HepG2 (cell line): ENCODE results near the gene CTBP1. TPM values are rescaled to one million over a fixed set of nuclear protein-coding genes. Genes with fewer than 3 reads are reported as not detected.

Experiments
- ATAC-seq: fragments of 200-7000 bp; cut with Tn5 transposase; 3 replicates; pipeline ENCODE4 v1.9.1; 2020; ENCODE audit warnings: mild to moderate bottlenecking, moderate library complexity
- BruUV-seq: library from RNA; stranded (reverse); fragments of 400-500 nt; replicated peaks from 2 replicates; lab custom pipeline; 2021; lab: Mats Ljungman, UMichigan
- CTCF ChIA-PET: fragments of 300-600 bp; formaldehyde crosslinking; extraction: SDS; loops from one replicate; lab custom pipeline; 2021; ENCODE audit warnings: low total read pairs, inconsistent platforms, low intra/inter-chr PET ratio; lab: Yijun Ruan, JAX
- POLR2A ChIA-PET: fragments of 350-600 bp; sonication (Branson Sonifier 250); formaldehyde crosslinking; loops from one replicate; lab custom pipeline; 2020; ENCODE audit warnings: antibody characterized with exemption, inconsistent platforms; lab: Yijun Ruan, JAX
- DNase-seq: peaks from one replicate; pipeline ENCODE4 v3.0.0-alpha.2; 2015; ENCODE audit warnings: low spot score
- FAIRE-seq: peaks from 3 replicates; lab custom pipeline; 2011; peaks lifted over from hg19 to GRCh38; lab: Jason Lieb, UNC
- H2AFZ ChIP-seq: one replicate; pipeline ENCODE4 v1.6.1; 2011; ENCODE audit warnings: low read length, inconsistent platforms
- H3K27ac ChIP-seq: fragments of 300-600 bp; 3 replicates; pipeline ENCODE4 v1.8.0; 2011; ENCODE audit warnings: mixed run types, mild to moderate bottlenecking, mixed read lengths, low read length, inconsistent platforms; ENCODE audit not compliant: insufficient read depth; ENCODE audit errors: extremely low read length
- H3K27me3 ChIP-seq, 2 experiments: fragments of 200-600 bp in 1 of 2; 2 replicates in 1 of 2; 3 replicates in 1 of 2; pipeline versions ENCODE4 v1.6.0 to v1.8.0; 2011; ENCODE audit warnings: low read length in 2 of 2, mild to moderate bottlenecking in 2 of 2, moderate library complexity in 2 of 2, inconsistent platforms in 1 of 2; ENCODE audit not compliant: insufficient read depth in 2 of 2, control insufficient read depth in 1 of 2
- H3K36me3 ChIP-seq, 2 experiments: fragments of 200-600 bp in 1 of 2; replicated peaks in 1 of 2; 2 replicates in 1 of 2; 3 replicates in 1 of 2; pipeline versions ENCODE4 v1.5.1 to v1.8.0; 2011; ENCODE audit warnings: low read length in 2 of 2, inconsistent platforms in 1 of 2; ENCODE audit not compliant: insufficient read depth in 2 of 2, control insufficient read depth in 1 of 2
- H3K4me1 ChIP-seq: 2 replicates; pipeline ENCODE4 v1.5.1; 2012; ENCODE audit warnings: low read length, inconsistent platforms; ENCODE audit not compliant: insufficient read depth
- H3K4me2 ChIP-seq: 2 replicates; pipeline ENCODE4 v1.6.0; 2011; ENCODE audit warnings: low read depth, low read length, inconsistent platforms
- H3K4me3 ChIP-seq, 3 experiments: fragments of 200-600 bp in 1 of 3; sonication (generic), shearing (Covaris generic) in 1 of 3; replicated peaks in 1 of 3; 2 replicates each; pipeline ENCODE4 v1.5.1; 2011 to 2016; ENCODE audit warnings: low read length in 3 of 3, inconsistent platforms in 2 of 3, low read depth in 2 of 3, mild to moderate bottlenecking in 2 of 3, control low read depth in 1 of 3, mixed read lengths in 1 of 3; ENCODE audit not compliant: insufficient read depth in 1 of 3
- H3K79me2 ChIP-seq: one replicate; pipeline ENCODE4 v1.6.1; 2011; ENCODE audit warnings: low read length, inconsistent platforms; ENCODE audit not compliant: insufficient read depth
- H3K9ac ChIP-seq: 2 replicates; pipeline ENCODE4 v1.6.0; 2011; ENCODE audit warnings: mild to moderate bottlenecking, low read depth, low read length, inconsistent platforms; ENCODE audit not compliant: insufficient read depth
- H3K9me3 ChIP-seq: 2 replicates; pipeline ENCODE4 v1.5.1; 2012; ENCODE audit warnings: mild to moderate bottlenecking, low read length
- H4K20me1 ChIP-seq: 2 replicates; pipeline ENCODE4 v1.6.0; 2011; ENCODE audit warnings: inconsistent platforms, mild to moderate bottlenecking, low read length, moderate library complexity; ENCODE audit not compliant: insufficient read depth
- AKAP8 ChIP-seq: sonication (generic); formaldehyde crosslinking; IDR thresholded peaks from 2 replicates; pipeline ENCODE4 v1.5.1; 2020; ENCODE audit warnings: mild to moderate bottlenecking, missing genetic modification reagents
- ASH2L ChIP-seq: fragments of 300-600, 200-600 bp; sonication (generic); IDR thresholded peaks from 2 replicates; pipeline ENCODE4 v1.7.0; 2017; ENCODE audit warnings: low read depth, mild to moderate bottlenecking, moderate library complexity, mixed read lengths, low read length; ENCODE audit not compliant: insufficient read length
- BRCA1 ChIP-seq: sonication (generic); formaldehyde crosslinking; IDR thresholded peaks from 2 replicates; pipeline ENCODE4 v1.4.0; 2020; ENCODE audit warnings: missing genetic modification reagents
- FOXJ3 ChIP-seq: sonication (generic); formaldehyde crosslinking; IDR thresholded peaks from 2 replicates; pipeline ENCODE4 v1.4.0; 2020; ENCODE audit warnings: missing genetic modification reagents, mild to moderate bottlenecking, borderline replicate concordance
- HOXA3 ChIP-seq: sonication (generic); formaldehyde crosslinking; IDR thresholded peaks from 2 replicates; pipeline ENCODE4 v1.5.0; 2020; ENCODE audit warnings: missing genetic modification reagents
- HOXA9 ChIP-seq: sonication (generic); formaldehyde crosslinking; IDR thresholded peaks from 2 replicates; pipeline ENCODE4 v1.8.1; 2022; ENCODE audit warnings: missing genetic modification reagents, mild to moderate bottlenecking, moderate library complexity, borderline replicate concordance
- KDM4B ChIP-seq: sonication (generic); formaldehyde crosslinking; IDR thresholded peaks from 2 replicates; pipeline ENCODE4 v1.4.0; 2020; ENCODE audit warnings: missing genetic modification reagents
- PRPF4 ChIP-seq: fragments of 200-400 bp; formaldehyde crosslinking; IDR thresholded peaks from 2 replicates; pipeline ENCODE4 v1.6.1; 2016; ENCODE audit warnings: low read length, low read depth; ENCODE audit not compliant: poor library complexity, severe bottlenecking
- RCOR2 ChIP-seq: IDR thresholded peaks from 2 replicates; pipeline ENCODE4 v1.6.1; 2016; ENCODE audit warnings: missing biosample characterization, missing genetic modification reagents
- RFX3 ChIP-seq: IDR thresholded peaks from 2 replicates; pipeline ENCODE4 v1.6.1; 2016; ENCODE audit warnings: missing biosample characterization, missing genetic modification reagents
- SP2 ChIP-seq: sonication (generic); formaldehyde crosslinking; IDR thresholded peaks from 2 replicates; pipeline ENCODE4 v1.5.1; 2020; ENCODE audit warnings: mild to moderate bottlenecking, missing genetic modification reagents
- SP4 ChIP-seq: sonication (generic); formaldehyde crosslinking; IDR thresholded peaks from 2 replicates; pipeline ENCODE4 v1.8.1; 2023; ENCODE audit warnings: mild to moderate bottlenecking, missing genetic modification reagents
- ZNF446 ChIP-seq: sonication (generic); formaldehyde crosslinking; IDR thresholded peaks from 2 replicates; pipeline ENCODE4 v1.5.0; 2020; ENCODE audit warnings: mild to moderate bottlenecking, missing genetic modification reagents
- ZNF558 ChIP-seq: sonication (generic); formaldehyde crosslinking; IDR thresholded peaks from 2 replicates; pipeline ENCODE4 v1.9.0; 2022; ENCODE audit warnings: mild to moderate bottlenecking, missing genetic modification reagents, borderline replicate concordance
- ZNF605 ChIP-seq: sonication (generic); formaldehyde crosslinking; IDR thresholded peaks from 2 replicates; pipeline ENCODE4 v1.8.0; 2022; ENCODE audit warnings: mild to moderate bottlenecking, missing genetic modification reagents
- ZSCAN30 ChIP-seq: sonication (generic); formaldehyde crosslinking; IDR thresholded peaks from 2 replicates; pipeline ENCODE4 v1.5.0; 2020; ENCODE audit warnings: mild to moderate bottlenecking, missing genetic modification reagents
- WGBS: methylation state at CpG from one replicate; pipeline ENCODE4 v1.1.6; 2017; ENCODE audit warnings: low lambda C conversion rate; 5-methylcytosine and 5-hydroxymethylcytosine counted together
- in situ Hi-C: cut with HindIII; loops from 2 replicates; pipeline ENCODE4 v1.10.0; 2017; ENCODE audit warnings: low pct_unique_long_range_greater_than_20kb; ENCODE audit not compliant: extremely low pct_ligation_motif_present
- intact Hi-C: fragments of 100-400 bp; cut with micrococcal nuclease; formaldehyde crosslinking; loops from one replicate; pipeline ENCODE4 v1.10.0; 2022; ENCODE audit not compliant: unreplicated experiment
- polyA plus RNA-seq, 8 experiments: library from polyadenylated mRNA; depleted of rRNA in 3 of 8; stranded (reverse) in 7 of 8; unstranded in 1 of 8; fragments of >200 nt; fragmentation: Illumina TruSeq in 4 of 8; extraction: Trizol in 4 of 8; gene quantifications; 2 replicates each; pipeline versions ENCODE4 v1.2.1 to v1.2.3, GENCODE V29; 2011 to 2016; ENCODE audit warnings: low read depth in 4 of 8, missing spikeins in 1 of 8, mixed read lengths in 1 of 8; ENCODE audit not compliant: insufficient read depth in 1 of 8
- total RNA-seq, 5 experiments: library from RNA; depleted of rRNA; stranded (reverse); fragments of >200 nt; fragmentation: Illumina TruSeq; extraction: Trizol; gene quantifications; 2 replicates each; pipeline ENCODE4 v1.2.3, GENCODE V29; 2016; ENCODE audit warnings: low read depth in 1 of 5

The CTBP1 gene
- total and polyA plus RNA-seq, 2 of the 13 experiments (the other 11 are each of a cell fraction or from before 2014, with no cell fraction given), result 78.5 to 112 TPM

- ATAC-seq (no peak), FAIRE-seq (no peak), DNase-seq (no peak)
- Histone ChIP-seq H3K4me1 (no peaks in the 10 kb centered on the region), H3K4me2 (no peak overlapping the region), H3K9ac (no peak overlapping the region), H3K9me3 (peaks cover 7% of the 10 kb centered on the region; the same call in 1 of the 2 replicates), H3K27ac (no peak overlapping the region), H4K20me1 (no peaks in the 10 kb centered on the region), H2AFZ (no peak overlapping the region), H3K79me2 (no peaks in the 10 kb centered on the region), H3K27me3 (no peaks in the 10 kb centered on the region; a peak in 1 of 5 replicates), H3K36me3 (no peaks in the 10 kb centered on the region), H3K4me3 (no peak overlapping the region)
- in situ Hi-C loops (loop anchor here (5.0 kb wide), 1 partner anchor 137 kb away; no protein-coding TSS in a partner anchor), intact Hi-C loops (no loop called here)
- ChIA-PET POLR2A (interaction anchor here (2.0 kb wide), 1 partner anchor 64 kb away, joined by 5 read pairs; no protein-coding TSS in a partner anchor), CTCF (interaction anchor here (3.1 kb wide), 1 partner anchor 139 kb away, joined by 25 read pairs; no protein-coding TSS in a partner anchor)
- no TSS peak for BruUV-seq
- no peak for TF ChIP-seq RFX3
- TF ChIP-seq SP2 (CRISPR knock-in tag), result no peak
- TF ChIP-seq ZNF446, result no peak
- TF ChIP-seq ZNF605 (CRISPR knock-in tag), result no peak
- TF ChIP-seq ZNF558 (CRISPR knock-in tag), result no peak
- no peak for TF ChIP-seq PRPF4
- no peak for TF ChIP-seq HOXA9 (CRISPR knock-in tag)
These were observed 20.3 kb upstream of the CTBP1 start for GRCh38 chr4:1269209-1269608.

GRCh38 chr4:1266881-1267763 lies 18.2 kb upstream of the CTBP1 start:
- no peak for TF ChIP-seq FOXJ3
- TF ChIP-seq ZSCAN30 (CRISPR knock-in tag), result no peak
- TF ChIP-seq SP4 (CRISPR knock-in tag), result no peak
- TF ChIP-seq ASH2L, result no peak
- no peak for TF ChIP-seq BRCA1 (CRISPR knock-in tag)
- TF ChIP-seq RCOR2 (CRISPR knock-in tag), result no peak
- no peak for TF ChIP-seq KDM4B (CRISPR knock-in tag)
- no peak for TF ChIP-seq HOXA3 (CRISPR knock-in tag)
- no peak for TF ChIP-seq AKAP8 (CRISPR knock-in tag)
- TF ChIP-seq, all 625 proteins: peak for 0
- in situ Hi-C loops, result loop anchor here (5.0 kb wide), 1 partner anchor 135 kb away; no protein-coding TSS in a partner anchor
- Histone ChIP-seq H2AFZ (no peak overlapping the region), H3K27me3 (no peaks in the 10 kb centered on the region; a peak in 1 of 5 replicates), H3K36me3 (no peaks in the 10 kb centered on the region), H3K4me1 (no peaks in the 10 kb centered on the region), H3K9ac (no peak overlapping the region), H3K4me3 (no peak overlapping the region), H3K4me2 (no peak overlapping the region), H4K20me1 (no peaks in the 10 kb centered on the region), H3K27ac (no peak overlapping the region), H3K79me2 (no peaks in the 10 kb centered on the region), H3K9me3 (peaks cover 4% of the 10 kb centered on the region; the same call in 1 of the 2 replicates)
- POLR2A ChIA-PET, result interaction anchor here (1.1 to 2.0 kb wide), 2 partner anchors 62 to 94 kb away, joined by 4 to 5 read pairs; partner anchors contain the start of gene SPON2
- no peak for ATAC-seq
- intact Hi-C loops, result no loop called here
- DNase-seq, result no peak
- no peak for FAIRE-seq
- CTCF ChIA-PET, result interaction anchor here (0.9 to 3.1 kb wide), 2 partner anchors 100 to 137 kb away, joined by 4 to 25 read pairs; no protein-coding TSS in a partner anchor
- no TSS peak for BruUV-seq
- WGBS, result 78% methylated on average over 9 of the region's 9 CpGs
